NOMO-1 treated with DMSO at 0.1 percent for 48 hours (cell line): ENCODE results near the gene CLEC17A.
A peak's percentile ranks its signal among the peaks of the same experiment; 100 is the strongest.
"Not testable (repeated sequence)": the region's sequence is repeated elsewhere in the genome, so short reads cannot be mapped to it uniquely, and the experiment has no call there.

Source experiments
- DNase-seq: peaks from one replicate; lab custom pipeline; 2025; ENCODE audit not compliant: unreplicated experiment; lab: John Stamatoyannopoulos, UW

CLEC17A gene

DNA sequence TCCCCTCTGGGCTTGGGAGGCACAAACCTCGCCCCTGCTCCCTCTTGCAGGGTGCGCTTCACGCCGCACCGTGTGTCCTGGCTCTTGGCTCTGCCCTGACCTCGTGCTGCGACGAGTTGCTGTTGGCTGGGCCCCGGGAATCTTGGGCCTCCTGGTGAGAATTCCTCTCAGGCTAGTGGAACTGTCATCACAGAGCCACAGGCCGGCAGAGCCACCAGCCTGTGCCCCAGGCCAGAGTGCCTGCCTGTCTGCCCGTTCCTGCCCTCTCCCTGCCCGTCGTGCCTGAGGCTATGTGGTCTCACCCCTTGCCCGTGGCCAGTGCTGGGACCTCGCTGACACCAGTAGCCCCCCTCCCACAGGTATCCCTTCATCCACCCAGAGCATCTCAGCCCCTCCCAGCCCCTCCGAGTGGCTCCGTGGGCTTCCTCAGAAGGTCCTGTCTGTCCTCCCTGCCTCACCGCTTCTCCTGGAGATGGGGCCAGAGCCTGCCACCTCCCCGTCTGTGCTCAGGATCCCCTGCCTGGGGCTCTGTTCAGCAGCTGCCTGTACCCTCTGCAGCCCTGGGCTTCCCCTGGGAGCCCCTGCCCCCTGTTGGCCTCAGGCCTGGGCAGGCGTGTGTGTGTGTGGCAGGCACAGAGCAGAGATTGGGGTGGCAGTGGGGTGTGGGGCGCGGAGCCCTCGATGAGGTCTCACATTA is 24.4 kb upstream of the CLEC17A start:
- no peak for DNase-seq

DNA sequence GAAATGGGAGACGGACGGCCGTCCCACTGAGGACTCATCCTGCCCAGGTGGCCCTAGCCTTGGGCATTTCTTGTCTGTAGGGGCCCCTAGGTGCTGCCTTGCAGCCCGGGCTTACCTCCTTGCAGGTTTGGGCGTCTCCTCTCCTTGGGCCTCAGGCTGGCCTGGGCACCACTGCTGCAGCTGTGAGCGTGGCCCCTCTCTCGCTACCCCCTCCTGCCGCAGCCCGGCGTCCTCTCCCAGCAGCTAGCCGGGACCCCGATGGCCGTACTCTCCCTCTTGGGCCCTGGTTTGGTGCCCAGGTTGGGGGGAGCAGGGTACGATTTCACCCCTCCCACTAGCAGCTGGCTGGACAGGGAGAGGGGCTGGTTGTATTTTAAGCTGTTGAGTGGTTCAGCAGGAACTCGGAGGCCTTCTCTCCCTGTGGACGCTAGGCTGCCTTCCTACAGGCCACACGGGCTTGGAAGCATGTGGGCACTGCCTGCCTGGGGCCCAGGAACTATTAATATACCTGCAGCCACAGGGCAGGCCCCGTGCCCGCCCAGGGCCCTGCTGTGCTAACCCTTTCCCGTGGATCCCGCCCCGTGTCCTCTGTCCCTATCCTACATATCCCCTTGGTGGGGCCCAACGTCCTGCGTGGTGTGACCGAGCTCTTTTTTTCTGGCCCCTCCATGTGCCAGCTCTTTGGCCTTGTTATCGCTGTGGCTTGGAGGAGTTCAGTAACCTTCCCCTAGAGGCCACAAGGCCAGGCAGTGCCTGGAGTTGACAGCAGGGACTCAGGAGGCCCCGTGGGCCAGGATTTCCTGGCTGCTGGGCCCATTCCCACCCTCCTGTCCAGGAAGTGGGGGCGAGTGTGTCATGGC is 22.7 kb upstream of the CLEC17A start:
- DNase-seq = no peak

- DNase-seq = no peak
These were observed 22.1 kb upstream of the CLEC17A start for GRCh38 chr19:14560776-14561108.

DNA sequence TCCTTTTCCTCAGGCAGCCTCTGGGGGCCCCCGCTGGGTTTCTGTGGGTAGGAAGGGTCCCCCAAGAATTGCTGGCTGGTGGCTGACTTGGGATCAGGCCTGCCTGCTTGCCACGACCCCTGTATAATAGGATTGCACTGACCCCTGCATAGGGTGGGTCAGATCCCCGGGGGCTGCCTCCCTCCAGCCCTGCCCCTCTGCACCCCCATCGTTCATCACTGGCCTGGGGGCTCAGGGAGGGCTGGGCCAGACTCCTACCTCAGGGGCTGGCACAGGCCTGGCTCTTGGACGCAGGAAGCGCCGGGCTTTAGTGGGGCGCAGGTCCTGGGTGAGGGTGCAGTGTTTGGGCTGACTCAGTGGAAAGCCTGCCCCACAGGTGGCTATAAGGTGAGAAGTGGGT is 21.6 kb upstream of the CLEC17A start:
- no peak for DNase-seq

DNA sequence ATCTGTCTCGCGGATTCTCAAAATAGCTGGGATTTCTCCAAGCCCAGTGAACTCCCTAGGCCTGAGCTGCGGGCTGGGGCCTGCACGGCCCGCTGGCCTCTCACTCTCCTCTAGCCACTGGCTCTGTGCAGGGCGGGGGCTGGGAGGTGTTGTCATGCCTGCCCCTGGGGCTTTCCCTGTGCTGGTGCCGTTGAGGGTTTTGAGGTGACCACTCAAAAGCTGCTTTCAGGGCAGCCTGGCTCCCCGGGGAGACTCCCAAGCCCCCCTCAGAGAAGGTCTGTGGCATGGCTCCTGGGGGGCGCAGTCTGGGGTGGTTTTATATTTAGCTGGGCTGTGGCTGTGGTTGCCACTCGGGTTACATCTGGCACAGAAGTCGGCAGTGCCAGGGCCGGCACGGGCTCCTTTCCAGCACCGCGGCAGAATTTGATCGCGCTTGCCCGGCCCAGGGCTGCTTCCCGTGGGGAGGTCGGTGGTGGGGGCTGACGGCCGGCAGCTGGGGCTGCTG is 21.0 kb upstream of the CLEC17A start:
- DNase-seq = no peak

DNA sequence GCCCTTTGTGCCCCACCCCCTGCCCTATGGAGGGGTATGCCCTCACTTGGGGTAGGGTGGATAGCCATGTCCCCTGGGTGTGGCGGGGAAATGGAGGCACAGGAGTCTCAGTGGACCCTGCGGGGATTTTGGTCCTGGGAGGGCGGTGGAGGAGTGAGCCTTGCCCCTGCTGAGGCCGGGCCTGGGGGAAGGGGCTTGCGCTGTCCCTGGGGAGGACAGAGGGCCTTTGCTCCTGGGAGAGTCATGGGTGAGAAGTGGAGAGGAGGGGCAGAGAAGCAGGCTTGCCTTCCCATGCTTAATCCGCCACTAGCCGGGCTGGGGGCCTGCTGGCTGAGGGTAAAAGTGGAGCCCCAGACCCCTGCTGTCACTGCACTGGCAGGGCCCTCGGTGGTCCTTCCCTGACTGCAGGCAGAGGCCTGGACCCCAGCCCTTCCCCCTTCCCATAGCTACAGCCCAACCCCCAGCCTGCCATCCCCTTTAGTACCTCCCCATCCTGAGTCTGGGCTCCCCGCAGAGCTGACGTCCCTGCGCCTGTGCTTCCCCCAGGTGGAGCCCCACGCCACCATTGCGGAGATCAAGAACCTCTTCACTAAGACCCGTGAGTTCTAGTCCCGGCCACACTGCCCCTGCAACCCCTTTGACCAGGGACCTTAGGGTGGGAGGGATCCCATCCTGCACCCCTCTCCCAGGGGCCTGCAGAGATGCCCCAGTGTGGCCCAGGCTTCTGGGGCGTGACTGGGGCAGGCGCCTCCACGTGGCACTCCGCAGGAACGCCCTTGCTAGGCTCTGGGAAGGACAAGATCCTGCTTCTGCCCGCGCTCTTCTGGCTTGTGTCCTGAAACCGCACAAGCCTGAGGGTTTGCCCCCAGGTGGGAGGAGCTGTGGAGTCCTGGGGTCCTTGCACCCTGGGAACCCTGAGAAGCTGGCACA is 20.0 kb upstream of the CLEC17A start:
- DNase-seq = no peak

- DNase-seq = no peak
These were observed 19.3 kb upstream of the CLEC17A start for GRCh38 chr19:14563590-14563926.

DNA sequence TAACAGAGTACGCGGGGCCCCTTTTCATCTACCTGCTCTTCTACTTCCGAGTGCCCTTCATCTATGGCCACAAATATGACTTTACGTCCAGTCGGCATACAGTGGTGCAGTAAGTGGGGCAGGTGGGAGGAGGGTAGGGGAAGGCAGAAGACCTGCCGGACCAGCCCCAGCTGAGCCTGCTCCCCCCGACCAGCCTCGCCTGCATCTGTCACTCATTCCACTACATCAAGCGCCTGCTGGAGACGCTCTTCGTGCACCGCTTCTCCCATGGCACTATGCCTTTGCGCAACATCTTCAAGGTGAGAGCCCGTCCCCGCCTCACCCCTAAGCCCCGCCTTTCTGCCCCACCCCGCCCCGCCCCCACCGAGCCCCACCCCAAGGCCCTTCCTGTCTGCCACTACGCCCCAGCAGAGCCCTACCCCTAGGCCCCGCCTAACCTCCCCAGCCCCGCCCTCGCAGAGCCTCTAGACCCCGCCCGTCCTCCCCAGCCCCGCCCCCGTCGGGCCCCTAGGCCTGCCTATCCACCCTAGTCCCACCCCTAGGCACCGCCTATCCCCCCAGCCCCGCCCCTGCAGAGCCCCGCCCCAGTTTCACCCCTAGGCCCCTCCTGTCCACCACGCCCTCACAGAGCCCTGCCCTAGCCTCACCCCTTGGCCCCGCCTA is 18.8 kb upstream of the CLEC17A start:
- no peak for DNase-seq

DNA sequence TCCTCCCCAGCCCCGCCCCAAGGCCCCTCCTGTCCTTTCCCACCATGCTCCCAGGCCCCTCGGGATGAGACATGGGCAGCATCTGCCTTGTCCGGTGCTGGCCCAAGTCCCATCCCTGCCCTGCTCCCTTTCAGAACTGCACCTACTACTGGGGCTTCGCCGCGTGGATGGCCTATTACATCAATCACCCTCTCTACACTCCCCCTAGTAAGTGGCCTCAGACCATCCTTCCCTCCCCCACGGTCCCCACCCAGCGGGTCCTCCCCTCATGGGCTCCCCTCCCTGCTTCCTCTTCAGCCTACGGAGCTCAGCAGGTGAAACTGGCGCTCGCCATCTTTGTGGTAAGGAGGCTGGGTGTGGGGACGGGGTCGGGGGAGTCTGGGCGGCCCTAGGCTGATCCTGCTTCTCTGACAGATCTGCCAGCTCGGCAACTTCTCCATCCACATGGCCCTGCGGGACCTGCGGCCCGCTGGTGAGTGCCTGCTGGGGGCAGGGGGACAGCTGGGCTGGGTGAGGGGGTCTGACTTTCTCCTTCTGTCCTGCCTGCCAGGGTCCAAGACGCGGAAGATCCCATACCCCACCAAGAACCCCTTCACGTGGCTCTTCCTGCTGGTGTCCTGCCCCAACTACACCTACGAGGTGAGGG is 18.1 kb upstream of the CLEC17A start:
- not testable (repeated sequence) for DNase-seq

GRCh38 chr19:14565298-14565679 is 17.6 kb upstream of the CLEC17A start:
- DNase-seq = no peak

DNA sequence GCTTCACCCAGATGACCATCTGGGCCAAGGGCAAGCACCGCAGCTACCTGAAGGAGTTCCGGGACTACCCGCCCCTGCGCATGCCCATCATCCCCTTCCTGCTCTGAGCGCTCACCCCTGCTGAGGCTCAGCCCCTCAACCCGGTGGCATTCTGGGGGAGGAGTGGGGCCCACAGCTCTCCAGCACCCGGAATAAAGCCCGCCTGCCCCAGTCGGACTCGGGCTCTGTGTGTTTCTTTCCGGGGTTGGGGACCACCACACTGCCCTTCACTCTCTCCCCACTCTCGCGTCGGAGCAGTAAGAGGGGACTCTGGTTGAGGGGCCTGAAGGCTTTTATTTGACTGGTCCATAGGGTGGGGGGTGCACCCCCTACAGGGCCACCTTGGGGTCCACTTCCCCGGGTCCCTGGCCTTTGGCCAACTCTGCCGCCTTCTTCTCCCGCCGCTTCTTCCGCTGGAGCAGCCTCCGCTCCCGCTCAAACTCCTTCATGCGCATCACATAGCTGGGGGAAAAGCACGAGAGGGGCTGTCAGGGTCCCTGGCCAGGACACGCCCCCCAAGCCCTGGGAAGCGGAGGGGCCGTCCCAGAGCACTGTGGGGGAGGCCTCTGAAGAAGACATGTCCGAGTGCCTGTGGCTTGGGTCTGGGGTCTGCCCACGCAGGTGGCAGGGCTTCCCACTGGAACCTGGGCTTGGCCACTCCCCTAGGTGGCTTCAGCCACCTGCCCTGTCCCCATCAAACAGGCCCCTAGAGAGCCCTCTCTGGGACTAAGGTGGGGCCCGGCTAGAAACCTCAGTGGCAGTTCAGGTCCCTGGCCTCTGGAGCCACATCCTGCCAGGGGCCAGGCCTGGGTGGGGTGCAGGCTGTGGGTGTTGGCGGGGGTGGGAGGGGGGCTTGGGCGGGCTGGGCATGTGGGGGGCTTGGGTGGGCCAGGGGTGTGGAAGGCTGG is 16.8 kb upstream of the CLEC17A start:
- no peak for DNase-seq

- DNase-seq = no peak
These were observed 16.2 kb upstream of the CLEC17A start for GRCh38 chr19:14566712-14567077.

DNA sequence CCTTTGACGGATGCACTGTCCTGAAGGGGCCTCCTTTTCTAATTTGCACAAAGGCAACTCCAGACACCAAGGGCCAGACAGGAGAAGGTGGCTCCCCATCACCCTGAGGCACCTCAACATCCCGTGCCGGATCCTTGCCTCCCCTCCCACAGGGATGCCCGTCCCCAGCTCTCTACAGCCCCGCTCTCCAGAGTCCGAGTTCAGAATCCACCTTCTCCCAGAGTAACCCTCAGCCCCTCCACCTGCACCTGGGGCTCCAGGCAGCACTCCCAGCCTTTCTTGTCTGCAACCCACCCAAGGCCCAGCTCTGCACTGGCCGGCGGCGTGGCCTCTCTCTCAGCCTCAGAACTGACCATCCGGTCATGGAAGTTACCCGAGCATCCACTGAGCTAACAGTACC is 15.8 kb upstream of the CLEC17A start:
- DNase-seq = no peak

- DNase-seq = no peak
These were observed 11.9 kb upstream of the CLEC17A start for GRCh38 chr19:14570864-14571527.

DNA sequence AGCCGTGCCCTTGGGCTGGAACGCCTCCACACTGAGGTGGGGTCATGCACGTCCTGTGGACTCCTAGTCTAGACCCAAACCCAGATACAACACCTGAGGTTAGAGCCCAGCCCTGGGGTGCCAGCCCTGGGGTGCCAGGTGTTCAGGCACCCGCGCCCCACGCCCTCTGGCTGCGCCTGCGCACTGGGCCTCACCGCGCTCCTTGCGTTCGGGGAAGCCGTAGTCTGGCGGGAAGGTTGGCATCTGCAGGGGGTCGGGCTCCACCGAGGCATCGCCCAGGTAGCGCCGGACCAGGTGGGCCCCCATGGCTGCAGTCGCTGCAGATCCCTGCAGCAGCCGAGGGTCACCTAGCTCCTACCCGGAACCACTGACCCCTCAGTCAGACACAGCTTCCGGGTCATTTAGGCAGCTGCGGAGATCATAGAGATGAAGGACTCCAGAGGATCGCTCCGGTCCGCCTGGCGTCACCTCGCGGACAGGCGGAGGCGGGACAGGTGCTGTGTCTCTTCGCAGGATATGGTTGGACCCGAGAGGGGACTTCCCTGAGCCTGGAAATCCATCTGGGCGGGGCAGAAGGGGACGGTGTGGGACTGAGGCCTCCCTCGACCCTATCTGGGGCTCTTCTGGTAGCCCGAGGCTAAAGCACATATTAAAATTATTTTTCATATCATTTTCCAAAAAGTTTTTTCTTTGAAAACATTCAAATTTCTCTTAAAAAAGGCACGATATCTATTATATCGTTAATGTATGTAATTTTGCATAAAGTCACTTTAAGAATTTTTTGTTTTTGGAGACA is 11.0 kb upstream of the CLEC17A start, which contains the start of gene NDUFB7:
Gene NDUFB7, minus strand, starts transcription at position 372 of the 796 bp plus-strand sequence. Its CDS starts 66 bp downstream, at position 306.
- DNase-seq = peak; percentile 92

DNA sequence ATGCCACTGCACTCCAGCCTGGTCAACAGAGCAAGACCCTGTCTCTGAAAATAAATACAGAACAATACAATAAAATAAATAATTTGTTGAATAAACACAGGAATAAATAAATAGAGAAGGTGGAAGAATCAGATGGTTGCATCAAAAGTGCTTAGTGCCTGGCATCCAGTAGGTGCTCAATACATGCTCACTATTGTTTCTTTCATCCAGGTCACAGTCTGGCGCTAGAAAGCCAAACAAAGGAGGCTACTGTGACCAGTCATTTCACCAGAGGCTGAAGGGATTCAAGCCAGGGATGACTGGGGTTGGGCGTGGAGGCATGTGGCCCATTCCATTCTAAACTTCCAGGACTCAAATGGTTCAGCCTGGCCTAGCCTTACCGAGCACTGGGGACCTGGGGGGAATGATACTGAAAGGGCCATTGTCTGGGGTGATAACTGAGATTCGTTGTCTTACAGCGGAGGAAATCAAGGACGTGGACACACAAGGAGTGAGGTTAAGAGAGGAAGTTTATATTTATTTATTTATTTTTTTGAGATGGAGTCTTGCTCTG is 7.4 kb upstream of the CLEC17A start:
- DNase-seq = no peak

DNA sequence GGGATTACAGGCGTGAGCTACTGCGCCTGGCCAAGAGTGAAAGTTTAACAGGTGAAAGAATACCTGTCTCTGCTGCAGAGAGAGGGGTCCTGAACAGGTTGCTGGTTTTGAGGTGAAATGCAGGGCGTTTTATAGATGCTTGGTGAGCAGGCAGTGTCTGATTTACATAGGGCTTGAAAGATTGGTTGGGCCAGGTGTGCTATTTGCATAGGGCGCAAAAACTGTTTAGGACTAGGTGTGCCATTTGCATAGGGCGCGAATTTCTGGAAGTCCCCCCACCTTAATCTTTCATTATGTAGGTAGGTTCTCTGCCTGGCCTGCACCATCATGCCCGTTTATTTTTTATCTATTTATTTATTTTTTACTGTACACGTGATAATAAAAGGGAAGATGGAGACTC is 6.5 kb upstream of the CLEC17A start:
- DNase-seq = no peak

DNA sequence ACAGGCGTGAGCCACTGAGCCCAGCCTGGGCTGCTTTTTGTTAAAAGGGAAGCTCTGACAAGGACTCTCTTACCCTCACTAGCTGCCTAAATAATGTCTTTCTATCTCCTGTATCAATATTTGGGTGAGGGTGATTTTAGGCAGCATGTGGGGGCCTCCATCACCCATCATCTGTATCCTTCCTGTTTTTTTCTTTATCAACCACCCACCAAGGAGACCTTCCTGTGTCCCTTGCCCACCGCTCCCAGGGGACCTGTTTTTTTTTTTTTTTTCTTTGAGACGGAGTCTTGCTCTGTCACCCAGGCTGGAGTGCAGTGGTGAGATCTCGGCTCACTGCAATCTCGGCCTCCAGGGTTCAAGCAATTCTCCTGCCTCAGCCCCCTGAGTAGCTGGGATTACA is 5.6 kb upstream of the CLEC17A start:
- DNase-seq = no peak
